ENCODE results near the gene FFAR1.

- TF ChIP-seq CTCF (IDR thresholded peaks at IDR 0.05; ENCODE audit: poor library complexity, severe bottlenecking) (no peak), EP300 (conservative IDR thresholded peaks at IDR 0.05; ENCODE audit: poor library complexity, severe bottlenecking) (no peak)
- TF ChIP-seq, protein P1, sequence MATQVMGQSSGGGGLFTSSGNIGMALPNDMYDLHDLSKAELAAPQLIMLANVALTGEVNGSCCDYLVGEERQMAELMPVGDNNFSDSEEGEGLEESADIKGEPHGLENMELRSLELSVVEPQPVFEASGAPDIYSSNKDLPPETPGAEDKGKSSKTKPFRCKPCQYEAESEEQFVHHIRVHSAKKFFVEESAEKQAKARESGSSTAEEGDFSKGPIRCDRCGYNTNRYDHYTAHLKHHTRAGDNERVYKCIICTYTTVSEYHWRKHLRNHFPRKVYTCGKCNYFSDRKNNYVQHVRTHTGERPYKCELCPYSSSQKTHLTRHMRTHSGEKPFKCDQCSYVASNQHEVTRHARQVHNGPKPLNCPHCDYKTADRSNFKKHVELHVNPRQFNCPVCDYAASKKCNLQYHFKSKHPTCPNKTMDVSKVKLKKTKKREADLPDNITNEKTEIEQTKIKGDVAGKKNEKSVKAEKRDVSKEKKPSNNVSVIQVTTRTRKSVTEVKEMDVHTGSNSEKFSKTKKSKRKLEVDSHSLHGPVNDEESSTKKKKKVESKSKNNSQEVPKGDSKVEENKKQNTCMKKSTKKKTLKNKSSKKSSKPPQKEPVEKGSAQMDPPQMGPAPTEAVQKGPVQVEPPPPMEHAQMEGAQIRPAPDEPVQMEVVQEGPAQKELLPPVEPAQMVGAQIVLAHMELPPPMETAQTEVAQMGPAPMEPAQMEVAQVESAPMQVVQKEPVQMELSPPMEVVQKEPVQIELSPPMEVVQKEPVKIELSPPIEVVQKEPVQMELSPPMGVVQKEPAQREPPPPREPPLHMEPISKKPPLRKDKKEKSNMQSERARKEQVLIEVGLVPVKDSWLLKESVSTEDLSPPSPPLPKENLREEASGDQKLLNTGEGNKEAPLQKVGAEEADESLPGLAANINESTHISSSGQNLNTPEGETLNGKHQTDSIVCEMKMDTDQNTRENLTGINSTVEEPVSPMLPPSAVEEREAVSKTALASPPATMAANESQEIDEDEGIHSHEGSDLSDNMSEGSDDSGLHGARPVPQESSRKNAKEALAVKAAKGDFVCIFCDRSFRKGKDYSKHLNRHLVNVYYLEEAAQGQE (IDR thresholded peaks at IDR 0.05; ENCODE audit: borderline replicate concordance) = no peak
These were observed 4.4 kb downstream of the FFAR1 start for GRCh38 chr19:35352177-35352447.

Measured in neural cell (in vitro differentiated cells).